IMR-90 (cell line): ENCODE data around the gene ADGRG1. TPM values are rescaled to one million over a fixed set of nuclear protein-coding genes. Genes with fewer than 3 reads are reported as not detected.

Source experiments
- ATAC-seq: fragments of 200-7000 bp; cut with Tn5 transposase; 2 replicates; pipeline ENCODE4 v1.9.1; 2020; ENCODE audit warnings: low read depth, mild to moderate bottlenecking, moderate library complexity
- BruUV-seq: library from RNA; stranded (reverse); fragments of 400-500 nt; replicated peaks from 2 replicates; lab custom pipeline; 2021; lab: Mats Ljungman, UMichigan
- CTCF ChIA-PET: fragments of 300-600 bp; formaldehyde crosslinking; extraction: SDS; loops from one replicate; lab custom pipeline; 2021; ENCODE audit warnings: antibody characterized with exemption; lab: Yijun Ruan, JAX
- POLR2A ChIA-PET: fragments of 300-600 bp; sonication (Branson Sonifier 250); formaldehyde crosslinking; loops from one replicate; lab custom pipeline; 2022; ENCODE audit warnings: antibody characterized with exemption; ENCODE audit not compliant: unreplicated experiment; lab: Charles Lee
- DNase-seq: peaks from one replicate; pipeline ENCODE4 v3.0.0; 2013
- H2AFZ ChIP-seq: replicated peaks from 2 replicates; pipeline ENCODE3; 2013; ENCODE audit warnings: low read length, mild to moderate bottlenecking; ENCODE audit not compliant: poor library complexity
- H2AK5ac ChIP-seq: 2 replicates; pipeline ENCODE4 v1.6.1; 2013; ENCODE audit warnings: low read depth, low read length, inconsistent platforms
- H2AK9ac ChIP-seq: replicated peaks from 2 replicates; pipeline ENCODE3; 2013; ENCODE audit warnings: mild to moderate bottlenecking, low read depth, low read length, moderate library complexity; ENCODE audit not compliant: poor library complexity
- H2BK120ac ChIP-seq: 2 replicates; pipeline ENCODE4 v1.6.1; 2013; ENCODE audit warnings: low read depth, low read length, inconsistent platforms
- H2BK15ac ChIP-seq: 3 replicates; pipeline ENCODE4 v1.6.1; 2013; ENCODE audit warnings: low read depth, low read length, inconsistent platforms
- H2BK20ac ChIP-seq: 2 replicates; pipeline ENCODE4 v1.6.1; 2013; ENCODE audit warnings: low read depth, mild to moderate bottlenecking, inconsistent platforms, low read length, moderate library complexity
- H2BK5ac ChIP-seq: 2 replicates; pipeline ENCODE4 v1.6.1; 2013; ENCODE audit warnings: mild to moderate bottlenecking, low read depth, low read length, inconsistent platforms; ENCODE audit not compliant: poor library complexity, severe bottlenecking
- H3K14ac ChIP-seq: replicated peaks from 2 replicates; pipeline ENCODE4 v1.6.1; 2013; ENCODE audit warnings: low read depth, low read length, inconsistent platforms
- H3K18ac ChIP-seq: 2 replicates; pipeline ENCODE4 v1.6.1; 2013; ENCODE audit warnings: low read depth, low read length, control low read depth
- H3K23ac ChIP-seq: 2 replicates; pipeline ENCODE4 v1.6.1; 2013; ENCODE audit warnings: low read depth, low read length, inconsistent platforms
- H3K27ac ChIP-seq: 2 replicates; pipeline ENCODE4 v1.5.1; 2013; ENCODE audit warnings: mild to moderate bottlenecking, control low read depth, low read length; ENCODE audit not compliant: insufficient read depth
- H3K27me3 ChIP-seq: 2 replicates; pipeline ENCODE4 v1.6.1; 2013; ENCODE audit warnings: low read length; ENCODE audit not compliant: control insufficient read depth, insufficient read depth
- H3K36me3 ChIP-seq: 2 replicates; pipeline ENCODE4 v1.6.1; 2013; ENCODE audit warnings: low read length, mixed read lengths; ENCODE audit not compliant: control insufficient read depth, insufficient read depth
- H3K4ac ChIP-seq: 2 replicates; pipeline ENCODE4 v1.6.1; 2013; ENCODE audit warnings: low read depth, low read length, inconsistent platforms
- H3K4me1 ChIP-seq: 2 replicates; pipeline ENCODE4 v1.6.1; 2013; ENCODE audit warnings: low read length, mixed read lengths; ENCODE audit not compliant: control insufficient read depth, insufficient read depth
- H3K4me2 ChIP-seq: 2 replicates; pipeline ENCODE4 v1.6.1; 2013; ENCODE audit warnings: low read depth, mild to moderate bottlenecking, control low read depth, low read length, moderate library complexity
- H3K4me3 ChIP-seq: 2 replicates; pipeline ENCODE4 v1.5.1; 2013; ENCODE audit warnings: low read depth, mild to moderate bottlenecking, control low read depth, low read length, moderate library complexity; ENCODE audit not compliant: insufficient read depth
- H3K56ac ChIP-seq: 2 replicates; pipeline ENCODE4 v1.6.1; 2013; ENCODE audit warnings: low read length, inconsistent platforms; ENCODE audit not compliant: insufficient read depth; ENCODE audit errors: extremely low read depth
- H3K79me1 ChIP-seq, 2 experiments: 2 replicates each; pipeline ENCODE4 v1.6.1; 2013; ENCODE audit warnings: low read length in 2 of 2, inconsistent platforms in 1 of 2, low read depth in 1 of 2
- H3K9ac ChIP-seq: 2 replicates; pipeline ENCODE4 v1.6.1; 2013; ENCODE audit warnings: low read depth, low read length, control low read depth
- H3K9me1 ChIP-seq: 2 replicates; pipeline ENCODE4 v1.6.1; 2013; ENCODE audit warnings: low read length, inconsistent platforms; ENCODE audit not compliant: insufficient read depth
- H3K9me3 ChIP-seq: 2 replicates; pipeline ENCODE4 v1.6.1; 2013; ENCODE audit warnings: low read length; ENCODE audit not compliant: control insufficient read depth, insufficient read depth
- H4K20me1 ChIP-seq: 2 replicates; pipeline ENCODE4 v1.6.1; 2013; ENCODE audit warnings: low read length, inconsistent platforms; ENCODE audit not compliant: insufficient read depth
- H4K5ac ChIP-seq: 2 replicates; pipeline ENCODE4 v1.6.1; 2013; ENCODE audit warnings: mild to moderate bottlenecking, low read depth, low read length, control low read depth
- H4K8ac ChIP-seq, 2 experiments: 2 replicates each; pipeline ENCODE4 v1.6.1; 2013; ENCODE audit warnings: low read depth in 2 of 2, low read length in 2 of 2, control low read depth in 1 of 2, inconsistent platforms in 1 of 2
- H4K91ac ChIP-seq: 2 replicates; pipeline ENCODE4 v1.6.1; 2013; ENCODE audit warnings: low read depth, low read length, inconsistent platforms; ENCODE audit not compliant: insufficient read depth
- CEBPB ChIP-seq: IDR thresholded peaks from 2 replicates; pipeline ENCODE4 v1.6.1; 2012; ENCODE audit warnings: low read depth, low read length, improper control_type of control experiment
- RFX5 ChIP-seq: IDR thresholded peaks from 2 replicates; pipeline ENCODE4 v1.8.0; 2012; ENCODE audit warnings: low read depth, mild to moderate bottlenecking, low read length, moderate library complexity
- WGBS, 2 experiments: methylation state at CpG; one replicate each; pipeline versions ENCODE4 v1.1.5 to v1.1.7; 2013; ENCODE audit warnings: missing lambda C conversion rate in 2 of 2; ENCODE audit not compliant: insufficient read length in 1 of 2; ENCODE audit errors: extremely low coverage in 2 of 2; 5-methylcytosine and 5-hydroxymethylcytosine counted together
- dilution Hi-C: fragments of 300-500 bp; cut with HindIII; formaldehyde crosslinking; loops from one replicate; pipeline ENCODE4 v1.14.3; 2018; ENCODE audit warnings: low sequenced_read_pairs; ENCODE audit not compliant: unreplicated experiment
- in situ Hi-C: fragments of 300-500 bp; cut with MboI; formaldehyde crosslinking; loops from 3 replicates; pipeline ENCODE4 v1.14.3; 2019; ENCODE audit warnings: low sequenced_read_pairs, inconsistent platforms, mixed read lengths
- intact Hi-C: fragments of 100-400 bp; cut with micrococcal nuclease; formaldehyde crosslinking; loops from 2 replicates; pipeline ENCODE4 v1.10.0; 2022
- polyA plus RNA-seq, 3 experiments: library from polyadenylated mRNA; depleted of rRNA; stranded (reverse); fragments of >200 nt; gene quantifications; 2 replicates each; pipeline ENCODE4 v1.2.3, GENCODE V29; 2012; ENCODE audit warnings: low replicate concordance in 1 of 3
- total RNA-seq: library from RNA; depleted of rRNA; stranded (reverse); fragments of >200 nt; gene quantifications from 2 replicates; pipeline ENCODE4 v1.2.3, GENCODE V29; 2012

Gene ADGRG1
- total and polyA plus RNA-seq, 2 of the 4 experiments (the other 2 are of a cell fraction), result 0.90 to 8.4 TPM

DNA sequence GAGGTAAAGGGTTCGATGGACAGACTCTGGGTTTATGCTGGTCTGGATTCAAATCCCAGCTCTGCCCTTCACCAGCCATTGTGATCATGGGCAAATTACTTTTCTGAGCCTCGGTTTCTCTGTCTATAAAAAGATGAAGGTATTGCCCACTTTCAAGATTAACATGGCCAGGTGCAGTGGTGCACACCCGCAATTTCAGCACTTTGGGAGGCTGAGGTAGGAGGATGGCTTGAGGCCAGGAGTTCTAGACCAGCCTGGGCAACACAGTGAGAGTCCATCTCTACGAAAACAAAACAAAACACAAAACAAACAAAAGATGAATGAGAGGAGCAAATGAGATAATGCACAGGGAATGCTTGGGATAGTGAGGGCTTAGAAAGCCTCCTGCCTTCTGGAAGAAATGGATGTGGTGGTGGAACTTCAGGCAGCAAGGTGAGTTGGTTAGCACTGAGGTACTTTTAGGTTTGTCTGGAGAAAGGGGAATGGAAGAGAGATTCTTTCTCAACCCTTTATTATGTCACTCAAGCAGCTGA is 48.2 kb downstream of the ADGRG1 start:
- H3K4me1 ChIP-seq, result no peaks in the 10 kb centered on the region
- H3K4me3 ChIP-seq, result no peak overlapping the region
- H3K14ac ChIP-seq, result no peak overlapping the region
- in situ Hi-C loops, result no loop called here
- no TSS peak for BruUV-seq
- no peak overlapping the region for H2AK5ac ChIP-seq
- H3K27me3 ChIP-seq, result peaks cover 72% of the 10 kb centered on the region
- H4K5ac ChIP-seq, result no peak overlapping the region
- no peak overlapping the region for H2BK15ac ChIP-seq
- H4K8ac ChIP-seq, result no peak overlapping the region
- no peaks in the 10 kb centered on the region for H4K20me1 ChIP-seq
- H3K56ac ChIP-seq, result no peak overlapping the region
- no peaks in the 10 kb centered on the region for H3K9me3 ChIP-seq
- no peak overlapping the region for H4K91ac ChIP-seq
- no peak overlapping the region for H2BK5ac ChIP-seq
- H3K18ac ChIP-seq, result no peak overlapping the region
- H2AFZ ChIP-seq, result no peak overlapping the region
- no peak overlapping the region for H3K27ac ChIP-seq
- no peak overlapping the region for H2BK120ac ChIP-seq
- H3K23ac ChIP-seq, result no peak overlapping the region
- ATAC-seq, result no peak
- no peaks in the 10 kb centered on the region for H3K36me3 ChIP-seq
- H3K9me1 ChIP-seq, result no peaks in the 10 kb centered on the region; the same call in 1 of the 2 replicates
- ChIA-PET CTCF (no interaction called here), POLR2A (no interaction called here)
- no peak overlapping the region for H3K9ac ChIP-seq
- dilution Hi-C loops, result no loop called here
- no peak overlapping the region for H3K4ac ChIP-seq
- H3K4me2 ChIP-seq, result no peak overlapping the region
- TF ChIP-seq CEBPB, result no peak
- no peak for TF ChIP-seq RFX5
- no peak overlapping the region for H2AK9ac ChIP-seq
- WGBS, 2 experiments, result no CpG with 5 or more reads among the region's 4 CpGs
- no peaks in the 10 kb centered on the region for H3K79me1 ChIP-seq
- no peak for DNase-seq
- H2BK20ac ChIP-seq, result no peak overlapping the region
- intact Hi-C loops, result no loop called here
